Gastroesophageal sphincter (tissue), 4 donors: ENCODE results near the gene DENND5B. TPM values are rescaled to one million over a fixed set of nuclear protein-coding genes. Genes with fewer than 3 reads are reported as not detected.

Experiments
- ATAC-seq: fragments of 150-250 bp; one replicate; pipeline ENCODE4 v1.9.1; 2016; ENCODE audit warnings: mild to moderate bottlenecking, moderate library complexity
- H3K27ac ChIP-seq, 4 donors: fragments of 200-600 bp; sonication (generic) in 3 of 4; 1 replicate in 3 of 4; 2 replicates in 1 of 4; pipeline ENCODE4 v1.5.1; 2016 to 2019
- H3K27me3 ChIP-seq: fragments of 200-600 bp; sonication (generic); one replicate; pipeline ENCODE4 v1.5.1; 2019
- H3K36me3 ChIP-seq, 2 donors: fragments of 200-600 bp; sonication (generic); one replicate each; pipeline ENCODE4 v1.5.1; 2019; ENCODE audit warnings: control low read depth in 1 of 2
- H3K4me1 ChIP-seq, 3 donors: fragments of 200-600 bp; sonication (generic); 1 replicate in 2 of 3; 2 replicates in 1 of 3; pipeline ENCODE4 v1.5.1; 2016 to 2019; ENCODE audit warnings: control low read depth in 2 of 3
- H3K4me3 ChIP-seq, 2 donors: fragments of 200-600 bp; sonication (generic); one replicate each; pipeline ENCODE4 v1.5.1; 2019; ENCODE audit warnings: mild to moderate bottlenecking in 1 of 2, moderate library complexity in 1 of 2
- H3K9me3 ChIP-seq, 3 donors: fragments of 200-600 bp; sonication (generic); one replicate each; pipeline ENCODE4 v1.5.1; 2017 to 2019; ENCODE audit warnings: control low read depth in 2 of 3
- CTCF ChIP-seq, 4 experiments: fragments of 200-600 bp in 2 of 4; fragments of 450-650 bp in 2 of 4; sonication (generic) in 1 of 4; IDR thresholded peaks; one replicate each; pipeline ENCODE4 v1.5.1; 2017 to 2019; ENCODE audit warnings: antibody characterized with exemption in 4 of 4, mild to moderate bottlenecking in 2 of 4, moderate library complexity in 2 of 4
- EP300 ChIP-seq: sonication (generic); formaldehyde crosslinking; IDR thresholded peaks from one replicate; pipeline ENCODE4 v1.6.1; 2017; ENCODE audit warnings: antibody characterized with exemption, mild to moderate bottlenecking
- POLR2A ChIP-seq, 2 donors: fragments of 450-650 bp; IDR thresholded peaks; one replicate each; pipeline ENCODE4 v1.6.1; 2017; ENCODE audit warnings: antibody characterized with exemption in 2 of 2, mild to moderate bottlenecking in 2 of 2, moderate library complexity in 1 of 2
- POLR2AphosphoS5 ChIP-seq: sonication (generic); formaldehyde crosslinking; IDR thresholded peaks from one replicate; pipeline ENCODE4 v1.6.1; 2017; ENCODE audit warnings: antibody characterized with exemption
- WGBS, 2 donors: methylation state at CpG; one replicate each; pipeline ENCODE4 v1.1.5; 2018; ENCODE audit warnings: low coverage in 1 of 2; 5-methylcytosine and 5-hydroxymethylcytosine counted together
- total RNA-seq, 4 donors: library from RNA; depleted of rRNA; stranded (reverse); fragments of >200 nt; gene quantifications; one replicate each; pipeline ENCODE4 v1.1.0, GENCODE V29; 2016

The DENND5B gene
- total RNA-seq, 4 donors from 2014 or later: 14.7 to 40.8 (median 17.7) TPM

DNA sequence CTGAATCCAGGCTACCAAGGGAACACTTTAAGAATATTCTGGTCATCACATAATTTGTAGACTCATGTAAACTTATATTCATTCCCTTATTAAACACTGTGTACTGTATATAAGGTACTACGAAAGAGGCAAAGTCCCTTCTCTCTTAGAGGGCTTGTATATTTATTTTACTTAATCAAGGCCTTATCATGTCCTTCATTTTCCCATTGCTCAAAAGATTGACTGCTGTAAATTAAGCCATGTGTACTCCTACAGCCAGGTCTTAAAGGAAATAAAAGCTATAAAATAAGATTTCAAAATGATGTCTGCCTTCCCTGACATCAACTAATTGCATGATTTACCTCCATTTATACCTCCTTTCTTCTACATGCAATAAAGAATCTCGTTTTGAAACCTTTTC is 5.0 kb downstream of the DENND5B start:
- H3K4me3 ChIP-seq: no peak overlapping the region
- no peaks in the 10 kb centered on the region for H3K27me3 ChIP-seq
- ATAC-seq: no peak
- no peak for TF ChIP-seq EP300
- no peak for TF ChIP-seq CTCF (IDR thresholded peaks at IDR 0.05)
- no peak for TF ChIP-seq POLR2A (IDR thresholded peaks at IDR 0.05)
- TF ChIP-seq POLR2AphosphoS5: no peak
- H3K27ac ChIP-seq: no peak overlapping the region
- WGBS, 2 donors: 61 to 69% methylated on average over 2 of the region's 2 CpGs
- no peaks in the 10 kb centered on the region for H3K9me3 ChIP-seq
- H3K4me1 ChIP-seq: peaks cover 0 to 34% (median 0%) of the 10 kb centered on the region in 3 donors
- no peaks in the 10 kb centered on the region for H3K36me3 ChIP-seq

DNA sequence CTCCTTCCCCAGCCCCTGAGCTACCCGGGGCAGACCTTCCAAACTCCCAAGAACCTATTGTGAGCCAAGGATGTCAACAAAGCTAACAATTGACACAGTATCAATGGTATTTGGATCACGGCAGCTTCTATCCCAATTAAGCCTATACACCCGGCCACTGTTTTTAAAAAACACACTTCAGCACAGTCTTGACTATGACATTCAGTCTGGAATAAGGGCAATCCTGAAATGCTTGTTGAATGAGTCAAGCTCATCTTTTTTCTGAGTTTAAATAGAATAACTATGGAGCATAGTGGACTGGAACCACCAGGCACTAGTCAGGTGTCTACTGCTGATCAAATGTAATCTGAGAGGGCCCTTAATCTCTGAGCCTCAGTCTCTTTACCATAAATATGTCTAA is 5.7 kb downstream of the DENND5B start:
- H3K4me1 ChIP-seq: peaks cover 0 to 34% (median 0%) of the 10 kb centered on the region in 3 donors
- H3K36me3 ChIP-seq: no peaks in the 10 kb centered on the region
- WGBS, 2 donors: 81 to 93% methylated on average over 3 of the region's 3 CpGs
- ATAC-seq: no peak
- H3K27ac ChIP-seq: no peak overlapping the region
- H3K9me3 ChIP-seq: no peaks in the 10 kb centered on the region
- no peaks in the 10 kb centered on the region for H3K27me3 ChIP-seq
- no peak overlapping the region for H3K4me3 ChIP-seq
- TF ChIP-seq CTCF (IDR thresholded peaks at IDR 0.05) (no peak), POLR2AphosphoS5 (no peak)

- TF ChIP-seq POLR2AphosphoS5 (no peak), EP300 (no peak), POLR2A (IDR thresholded peaks at IDR 0.05) (no peak), CTCF (IDR thresholded peaks at IDR 0.05) (no peak)
- WGBS, 2 donors: 75 to 86% methylated on average over 5 to 6 of the region's 6 CpGs
Observed at GRCh38 chr12:31584782-31585181, 6.2 kb downstream of the DENND5B start.

DNA sequence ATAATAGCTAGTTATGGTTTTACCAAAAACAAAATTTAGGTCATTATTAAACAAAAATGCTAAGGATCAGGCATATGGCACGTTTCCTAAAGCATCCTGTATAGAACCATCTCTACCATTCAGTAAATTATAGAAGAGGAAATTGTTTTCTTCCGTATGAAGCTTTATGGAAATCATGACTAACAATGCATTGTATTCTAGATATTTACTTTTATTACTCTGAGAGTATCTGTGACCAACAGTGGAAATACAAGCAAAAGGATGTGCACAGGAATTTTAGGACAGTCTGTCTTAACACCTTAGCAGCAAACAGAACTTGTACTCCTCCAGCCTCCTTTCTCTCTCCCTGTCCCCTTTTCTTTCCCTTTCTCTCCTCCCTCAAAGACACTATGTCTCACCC is 7.1 kb downstream of the DENND5B start:
- TF ChIP-seq CTCF (IDR thresholded peaks at IDR 0.05) (no peak), POLR2A (IDR thresholded peaks at IDR 0.05) (no peak), EP300 (no peak), POLR2AphosphoS5 (no peak)
- Histone ChIP-seq H3K27ac (no peak overlapping the region), H3K27me3 (no peaks in the 10 kb centered on the region), H3K9me3 (no peaks in the 10 kb centered on the region), H3K36me3 (no peaks in the 10 kb centered on the region), H3K4me1 (peaks cover 0 to 36% (median under 1%) of the 10 kb centered on the region in 3 donors), H3K4me3 (no peak overlapping the region)
- ATAC-seq: no peak
- 71 to 76% methylated on average over 2 of the region's 2 CpGs for WGBS, 2 donors

More at GRCh38 chr12:31584782-31585181, 6.2 kb downstream of the DENND5B start:
- no peak overlapping the region for H3K4me3 ChIP-seq
- no peak for ATAC-seq
- H3K27ac ChIP-seq: no peak overlapping the region
- H3K27me3 ChIP-seq: no peaks in the 10 kb centered on the region
- H3K4me1 ChIP-seq: peaks cover 0 to 34% (median 0%) of the 10 kb centered on the region in 3 donors
- H3K36me3 ChIP-seq: no peaks in the 10 kb centered on the region
- H3K9me3 ChIP-seq: no peaks in the 10 kb centered on the region

GRCh38 chr12:31582155-31582554 is 8.8 kb downstream of the DENND5B start:
- TF ChIP-seq POLR2AphosphoS5 (no peak), POLR2A (IDR thresholded peaks at IDR 0.05) (no peak), EP300 (no peak), CTCF (IDR thresholded peaks at IDR 0.05) (no peak)
- WGBS, 2 donors: 80 to 85% methylated on average over 3 of the region's 3 CpGs
- H3K27me3 ChIP-seq: no peaks in the 10 kb centered on the region
- H3K36me3 ChIP-seq: no peaks in the 10 kb centered on the region
- no peak overlapping the region for H3K4me3 ChIP-seq
- no peak for ATAC-seq
- H3K4me1 ChIP-seq: peaks cover 5 to 35% (median 8%) of the 10 kb centered on the region in 3 donors
- H3K27ac ChIP-seq: no peak overlapping the region
- H3K9me3 ChIP-seq: no peaks in the 10 kb centered on the region
